Hepatocyte (in vitro differentiated cells): ENCODE data around the gene SCO1. TPM values are rescaled to one million over a fixed set of nuclear protein-coding genes. Genes with fewer than 3 reads are reported as not detected.

Source experiments
- DNase-seq: peaks from one replicate; pipeline ENCODE4 v3.0.0-alpha.2; 2016; ENCODE audit warnings: low spot score
- H2AFZ ChIP-seq: fragments of 200-600 bp; sonication (generic); 2 replicates; pipeline ENCODE4 v1.6.0; 2016; ENCODE audit warnings: antibody characterized with exemption, mild to moderate bottlenecking
- H3K27ac ChIP-seq: fragments of 200-600 bp; sonication (generic); 2 replicates; pipeline ENCODE4 v1.5.1; 2016; ENCODE audit warnings: mild to moderate bottlenecking
- H3K27me3 ChIP-seq: fragments of 200-600 bp; sonication (generic); 2 replicates; pipeline ENCODE4 v1.6.1; 2016
- H3K36me3 ChIP-seq: fragments of 200-600 bp; sonication (generic); replicated peaks from 2 replicates; pipeline ENCODE4 v1.5.1; 2016; ENCODE audit warnings: low read depth; ENCODE audit not compliant: insufficient read depth
- H3K4me1 ChIP-seq: fragments of 200-600 bp; sonication (generic); 2 replicates; pipeline ENCODE4 v1.5.1; 2016; ENCODE audit warnings: mild to moderate bottlenecking, moderate library complexity; ENCODE audit not compliant: insufficient read depth
- H3K4me2 ChIP-seq: fragments of 200-600 bp; sonication (generic); 2 replicates; pipeline ENCODE4 v1.6.0; 2016
- H3K4me3 ChIP-seq: fragments of 200-600 bp; sonication (generic); 2 replicates; pipeline ENCODE4 v1.5.1; 2016; ENCODE audit warnings: mild to moderate bottlenecking
- H3K79me2 ChIP-seq: fragments of 200-600 bp; sonication (generic); 2 replicates; pipeline ENCODE4 v1.6.0; 2017; ENCODE audit warnings: mild to moderate bottlenecking
- H3K9me2 ChIP-seq: fragments of 200-600 bp; sonication (generic); replicated peaks from 2 replicates; pipeline ENCODE4 v1.6.0; 2017; ENCODE audit warnings: mild to moderate bottlenecking; ENCODE audit not compliant: insufficient read depth
- H3K9me3 ChIP-seq: fragments of 200-600 bp; sonication (generic); 2 replicates; pipeline ENCODE4 v1.5.1; 2016; ENCODE audit warnings: low read depth, mild to moderate bottlenecking
- H4K20me1 ChIP-seq: fragments of 200-600 bp; sonication (generic); 2 replicates; pipeline ENCODE4 v1.6.0; 2016; ENCODE audit warnings: mild to moderate bottlenecking; ENCODE audit not compliant: insufficient read depth, poor library complexity, severe bottlenecking
- EZH2 ChIP-seq: fragments of 200-600 bp; sonication (generic); IDR thresholded peaks from 2 replicates; pipeline ENCODE4 v1.6.1; 2016; ENCODE audit warnings: antibody characterized with exemption, mild to moderate bottlenecking, borderline replicate concordance
- EZH2phosphoT487 ChIP-seq: fragments of 200-600 bp; sonication (generic); IDR thresholded peaks from one replicate; pipeline ENCODE4 v1.6.1; 2018; ENCODE audit warnings: antibody characterized with exemption, mild to moderate bottlenecking, low read depth, moderate library complexity; ENCODE audit not compliant: unreplicated experiment, severe bottlenecking
- WGBS: methylation state at CpG from one replicate; pipeline ENCODE4 v1.1.6; 2016; ENCODE audit warnings: low lambda C conversion rate; ENCODE audit errors: missing lambda C conversion rate; 5-methylcytosine and 5-hydroxymethylcytosine counted together
- polyA plus RNA-seq: library from polyadenylated mRNA; unstranded; fragments of >200 nt; fragmentation: Nextera tagmentation; extraction: Ambion mirVana; gene quantifications from 2 replicates; pipeline ENCODE4 v1.2.1, GENCODE V29; 2016
- total RNA-seq: library from RNA; depleted of rRNA; stranded (reverse); fragments of >200 nt; gene quantifications from 2 replicates; pipeline ENCODE4 v1.2.3, GENCODE V29; 2014
- TF ChIP-seq, protein P1 (sequence below): fragments of 200-600 bp; sonication (generic); IDR thresholded peaks from 2 replicates; pipeline ENCODE4 v1.5.1; 2016; ENCODE audit warnings: antibody characterized with exemption, mild to moderate bottlenecking; ENCODE audit not compliant: poor library complexity

SCO1 gene
- total and polyA plus RNA-seq, 2 experiments from 2014 or later: 34.0 to 45.8 TPM

DNA sequence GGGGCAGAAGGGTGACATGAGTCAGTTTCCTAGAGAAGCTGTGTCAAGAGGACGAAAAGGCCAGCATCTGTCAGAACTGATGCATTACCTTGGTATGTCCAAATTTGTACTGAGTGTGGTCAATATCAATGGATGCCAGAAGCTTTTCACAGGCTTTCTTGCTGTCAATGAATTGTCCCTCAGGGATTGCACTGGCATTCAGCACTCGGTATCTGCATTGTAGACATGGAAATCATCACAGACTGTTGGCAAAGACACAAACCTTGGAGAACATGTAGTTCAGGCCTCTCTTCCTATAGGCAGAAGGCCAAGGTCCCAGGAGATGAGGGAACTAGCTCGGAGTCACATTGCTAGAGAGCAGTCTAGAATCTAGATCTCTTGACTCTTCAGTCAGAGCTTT is 56.9 kb downstream of the SCO1 start:
- H3K27ac ChIP-seq: no peak overlapping the region
- H2AFZ ChIP-seq: no peak overlapping the region
- H3K4me3 ChIP-seq: no peak overlapping the region
- no peak for DNase-seq
- no peaks in the 10 kb centered on the region for H3K27me3 ChIP-seq
- no peaks in the 10 kb centered on the region for H3K36me3 ChIP-seq
- no peaks in the 10 kb centered on the region for H3K9me3 ChIP-seq
- no peaks in the 10 kb centered on the region for H3K79me2 ChIP-seq
- H3K4me2 ChIP-seq: no peak overlapping the region
- no peaks in the 10 kb centered on the region for H3K9me2 ChIP-seq
- 73% methylated on average over 3 of the region's 3 CpGs for WGBS
- no peaks in the 10 kb centered on the region for H4K20me1 ChIP-seq
- TF ChIP-seq EZH2 (no peak), EZH2phosphoT487 (no peak)
- TF ChIP-seq, protein P1, sequence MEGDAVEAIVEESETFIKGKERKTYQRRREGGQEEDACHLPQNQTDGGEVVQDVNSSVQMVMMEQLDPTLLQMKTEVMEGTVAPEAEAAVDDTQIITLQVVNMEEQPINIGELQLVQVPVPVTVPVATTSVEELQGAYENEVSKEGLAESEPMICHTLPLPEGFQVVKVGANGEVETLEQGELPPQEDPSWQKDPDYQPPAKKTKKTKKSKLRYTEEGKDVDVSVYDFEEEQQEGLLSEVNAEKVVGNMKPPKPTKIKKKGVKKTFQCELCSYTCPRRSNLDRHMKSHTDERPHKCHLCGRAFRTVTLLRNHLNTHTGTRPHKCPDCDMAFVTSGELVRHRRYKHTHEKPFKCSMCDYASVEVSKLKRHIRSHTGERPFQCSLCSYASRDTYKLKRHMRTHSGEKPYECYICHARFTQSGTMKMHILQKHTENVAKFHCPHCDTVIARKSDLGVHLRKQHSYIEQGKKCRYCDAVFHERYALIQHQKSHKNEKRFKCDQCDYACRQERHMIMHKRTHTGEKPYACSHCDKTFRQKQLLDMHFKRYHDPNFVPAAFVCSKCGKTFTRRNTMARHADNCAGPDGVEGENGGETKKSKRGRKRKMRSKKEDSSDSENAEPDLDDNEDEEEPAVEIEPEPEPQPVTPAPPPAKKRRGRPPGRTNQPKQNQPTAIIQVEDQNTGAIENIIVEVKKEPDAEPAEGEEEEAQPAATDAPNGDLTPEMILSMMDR: no peak
- H3K4me1 ChIP-seq: no peaks in the 10 kb centered on the region

DNA sequence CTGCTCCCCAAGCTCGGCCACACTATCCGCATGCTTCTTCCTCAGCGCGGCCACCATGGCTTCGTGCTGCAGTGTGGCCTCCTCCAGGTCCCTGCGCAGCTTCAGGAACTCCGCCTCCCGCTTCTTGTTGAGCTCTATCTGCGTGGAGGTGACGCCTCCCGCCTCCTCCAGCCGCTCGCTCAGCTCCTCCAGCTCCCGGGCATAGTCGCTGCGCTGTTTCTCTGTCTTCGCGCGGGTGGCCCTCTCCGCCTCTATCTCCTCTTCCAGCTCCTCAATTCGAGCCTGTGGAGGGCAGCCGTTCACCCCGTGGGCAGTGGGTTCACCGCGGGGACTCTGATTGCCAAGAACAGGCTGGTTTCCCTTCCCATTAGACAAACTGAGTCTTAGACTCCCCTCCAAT is 59.2 kb downstream of the SCO1 start:
- no peaks in the 10 kb centered on the region for H3K27me3 ChIP-seq
- H4K20me1 ChIP-seq: no peaks in the 10 kb centered on the region
- H3K27ac ChIP-seq: no peak overlapping the region
- no peaks in the 10 kb centered on the region for H3K4me1 ChIP-seq
- H3K9me2 ChIP-seq: no peaks in the 10 kb centered on the region
- WGBS: 96% methylated on average over 25 of the region's 25 CpGs
- no peaks in the 10 kb centered on the region for H3K36me3 ChIP-seq
- TF ChIP-seq EZH2 (no peak), EZH2phosphoT487 (no peak)
- TF ChIP-seq, protein P1: no peak
- H3K4me2 ChIP-seq: no peak overlapping the region
- no peak for DNase-seq
- no peaks in the 10 kb centered on the region for H3K79me2 ChIP-seq
- H3K4me3 ChIP-seq: no peak overlapping the region
- H3K9me3 ChIP-seq: no peaks in the 10 kb centered on the region
- no peak overlapping the region for H2AFZ ChIP-seq

DNA sequence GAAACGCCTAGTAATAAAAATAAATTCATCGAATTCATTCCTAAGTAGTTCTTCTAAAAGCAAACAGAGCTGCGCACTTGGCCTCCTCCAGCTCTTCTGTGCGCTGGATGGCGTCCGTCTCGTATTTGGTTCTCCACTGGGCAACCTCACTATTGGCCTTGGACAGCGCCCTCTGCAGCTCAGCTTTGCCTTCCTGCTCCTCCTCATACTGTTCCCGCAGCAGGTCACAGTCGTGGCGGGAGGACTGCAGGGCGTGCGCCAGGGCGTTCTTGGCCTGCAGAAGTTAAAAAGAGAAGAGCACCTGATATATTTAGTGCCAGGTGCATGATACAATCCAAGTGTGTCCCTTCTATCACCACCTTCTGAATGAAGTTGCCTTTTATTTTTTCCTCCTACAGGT is 62.0 kb downstream of the SCO1 start:
- Histone ChIP-seq H2AFZ (no peak overlapping the region), H3K9me2 (no peaks in the 10 kb centered on the region), H3K4me1 (no peaks in the 10 kb centered on the region), H3K4me2 (no peak overlapping the region), H3K27ac (no peak overlapping the region), H3K27me3 (no peaks in the 10 kb centered on the region), H4K20me1 (no peaks in the 10 kb centered on the region), H3K9me3 (no peaks in the 10 kb centered on the region), H3K36me3 (no peaks in the 10 kb centered on the region), H3K4me3 (no peak overlapping the region), H3K79me2 (no peaks in the 10 kb centered on the region)
- TF ChIP-seq EZH2phosphoT487: no peak
- TF ChIP-seq, protein P1: no peak
- no peak for TF ChIP-seq EZH2
- DNase-seq: no peak
- WGBS: 86% methylated on average over 14 of the region's 14 CpGs
